Activated CD8-positive, alpha-beta memory T cell treated with anti-CD3 and anti-CD28 coated beads, Interleukin-2, amount 10 ng/mL, durations not matched to agents 7 days and 5 days (primary cell): ENCODE measurements around the gene ZNF764. TPM values are rescaled to one million over a fixed set of nuclear protein-coding genes. Genes with fewer than 3 reads are reported as not detected.

Experiments
- ATAC-seq: fragments of 150-1000 bp; cut with Tn5 transposase; one replicate; pipeline ENCODE4 v1.10.0; 2021; ENCODE audit warnings: moderate library complexity
- CTCF ChIA-PET: fragments of 350-600 bp; sonication (Branson Sonifier 250); formaldehyde crosslinking; loops from one replicate; lab custom pipeline; 2021; ENCODE audit warnings: antibody characterized with exemption; lab: Charles Lee
- DNase-seq: peaks from one replicate; pipeline ENCODE4 v3.0.0-alpha.2; 2020
- H3K27ac Mint-ChIP-seq: one replicate; pipeline ENCODE4 v1.8.0; 2021; ENCODE audit warnings: mild to moderate bottlenecking, mixed read lengths
- H3K27me3 Mint-ChIP-seq: one replicate; pipeline ENCODE4 v1.8.0; 2021; ENCODE audit warnings: mixed read lengths
- H3K36me3 Mint-ChIP-seq: one replicate; pipeline ENCODE4 v1.8.0; 2021; ENCODE audit warnings: mild to moderate bottlenecking, mixed read lengths
- H3K4me1 Mint-ChIP-seq: one replicate; pipeline ENCODE4 v1.8.0; 2021; ENCODE audit warnings: mixed read lengths
- H3K4me3 Mint-ChIP-seq: one replicate; pipeline ENCODE4 v1.8.0; 2021; ENCODE audit warnings: mild to moderate bottlenecking, moderate library complexity, mixed read lengths
- H3K9me3 Mint-ChIP-seq: one replicate; pipeline ENCODE4 v1.8.0; 2022; ENCODE audit warnings: low read depth, mixed read lengths
- total RNA-seq, 2 experiments: library from RNA; stranded (reverse); gene quantifications; one replicate each; pipeline ENCODE4 v1.2.3, GENCODE V29; 2021

Gene ZNF764
- total RNA-seq, 2 experiments from 2014 or later, result 14.0 to 15.6 TPM

GRCh38 chr16:30588651-30589050 lies 30.5 kb upstream of the ZNF764 start:
- Mint-ChIP-seq H3K9me3 (no peaks in the 10 kb centered on the region), H3K27ac (no peak overlapping the region), H3K4me3 (no peak overlapping the region), H3K4me1 (peaks cover 29% of the 10 kb centered on the region), H3K36me3 (peaks cover 21% of the 10 kb centered on the region), H3K27me3 (no peaks in the 10 kb centered on the region)
- ATAC-seq, result no peak
- CTCF ChIA-PET, result interaction anchor here (0.8 to 4.2 kb wide), 2 partner anchors 10 to 62 kb away, joined by 3 to 31 read pairs; partner anchors contain the start of gene PRR14
- no peak for DNase-seq

GRCh38 chr16:30585400-30586191 lies 27.4 kb upstream of the ZNF764 start, which contains the start of gene ZNF785:
Gene ZNF785, minus strand, starts transcription at chr16:30585697. Its CDS starts 86 bp downstream, at chr16:30585611.
- H3K27me3 Mint-ChIP-seq, result no peaks in the 10 kb centered on the region

GRCh38 chr16:30585022-30585399 lies 26.8 kb upstream of the ZNF764 start:
- Mint-ChIP-seq H3K27ac (peak overlapping the region; percentile 92), H3K27me3 (no peaks in the 10 kb centered on the region), H3K36me3 (peaks cover 35% of the 10 kb centered on the region), H3K4me1 (peaks cover 44% of the 10 kb centered on the region), H3K9me3 (no peaks in the 10 kb centered on the region), H3K4me3 (peak overlapping the region; percentile 83)
- DNase-seq (no peak), ATAC-seq (peak; percentile 22)
- CTCF ChIA-PET, result interaction anchor here (0.7 to 2.4 kb wide), 14 partner anchors 10 to 493 kb away, joined by 3 to 14 read pairs (median 6); partner anchors contain the start of genes PRR14, TBX6, ZNF688 and ZNF747

More at GRCh38 chr16:30585400-30586191, 27.4 kb upstream of the ZNF764 start, which contains the start of gene ZNF785:
- H3K36me3 Mint-ChIP-seq, result peaks cover 35% of the 10 kb centered on the region
- peak within 1 kb of the TSS; percentile 83 for H3K4me3 Mint-ChIP-seq
- CTCF ChIA-PET, result interaction anchor here (0.7 to 4.2 kb wide), 17 partner anchors 13 to 494 kb away, joined by 3 to 31 read pairs (median 5); partner anchors contain the start of genes DCTPP1, TBX6, ZNF688 and ZNF747
- H3K27ac Mint-ChIP-seq, result peak within 1 kb of the TSS; percentile 92
- peak; percentile 98 for ATAC-seq
- H3K4me1 Mint-ChIP-seq, result peaks cover 44% of the 10 kb centered on the region
- H3K9me3 Mint-ChIP-seq, result no peaks in the 10 kb centered on the region
- DNase-seq, result peak; percentile 97

- CTCF ChIA-PET, result interaction anchor here (0.7 kb wide), 1 partner anchor 133 kb away, joined by 3 read pairs; no protein-coding TSS in a partner anchor
- H3K4me3 Mint-ChIP-seq, result no peak overlapping the region
- no peaks in the 10 kb centered on the region for H3K27me3 Mint-ChIP-seq
- DNase-seq (no peak), ATAC-seq (no peak)
- peaks cover 41% of the 10 kb centered on the region for H3K4me1 Mint-ChIP-seq
- peaks cover 34% of the 10 kb centered on the region for H3K36me3 Mint-ChIP-seq
- no peaks in the 10 kb centered on the region for H3K9me3 Mint-ChIP-seq
- no peak overlapping the region for H3K27ac Mint-ChIP-seq
These were observed 24.6 kb upstream of the ZNF764 start for GRCh38 chr16:30582611-30583340.

- CTCF ChIA-PET, result interaction anchor here (1.4 kb wide), 1 partner anchor 47 kb away, joined by 3 read pairs; no protein-coding TSS in a partner anchor
- ATAC-seq, result no peak
These were observed 23.3 kb upstream of the ZNF764 start for GRCh38 chr16:30581457-30581856.

GRCh38 chr16:30574678-30575077 lies 16.5 kb upstream of the ZNF764 start:
- Mint-ChIP-seq H3K27ac (no peak overlapping the region), H3K36me3 (peaks cover 16% of the 10 kb centered on the region), H3K4me1 (peaks cover 30% of the 10 kb centered on the region), H3K27me3 (no peaks in the 10 kb centered on the region), H3K9me3 (no peaks in the 10 kb centered on the region), H3K4me3 (peak overlapping the region; percentile 3)
- no peak for ATAC-seq
- CTCF ChIA-PET, result interaction anchor here (0.8 to 1.2 kb wide), 2 partner anchors 10 to 39 kb away, joined by 3 read pairs; no protein-coding TSS in a partner anchor
- no peak for DNase-seq

More at GRCh38 chr16:30581457-30581856, 23.3 kb upstream of the ZNF764 start:
- H3K4me1 Mint-ChIP-seq, result peaks cover 31% of the 10 kb centered on the region
- H3K27ac Mint-ChIP-seq, result no peak overlapping the region
- peaks cover 27% of the 10 kb centered on the region for H3K36me3 Mint-ChIP-seq
- H3K27me3 Mint-ChIP-seq, result no peaks in the 10 kb centered on the region
- DNase-seq, result no peak
- H3K4me3 Mint-ChIP-seq, result no peak overlapping the region
- H3K9me3 Mint-ChIP-seq, result no peaks in the 10 kb centered on the region

- H3K36me3 Mint-ChIP-seq, result peaks cover 9% of the 10 kb centered on the region
These were observed 13.5 kb upstream of the ZNF764 start, which contains the start of gene ZNF688 for GRCh38 chr16:30571445-30572322. Gene ZNF688, minus strand, starts transcription at chr16:30571714. Its CDS starts 85 bp downstream, at chr16:30571629.

GRCh38 chr16:30570636-30571444 lies 12.7 kb upstream of the ZNF764 start:
- peaks cover 7% of the 10 kb centered on the region for H3K36me3 Mint-ChIP-seq
- CTCF ChIA-PET, result interaction anchor here (1.3 to 3.3 kb wide), 7 partner anchors 13 to 503 kb away, joined by 3 to 26 read pairs (median 14); partner anchors contain the start of genes DCTPP1, TBX6, ZNF668 and ZNF764

More at GRCh38 chr16:30571445-30572322, 13.5 kb upstream of the ZNF764 start, which contains the start of gene ZNF688:
- CTCF ChIA-PET, result interaction anchor here (0.9 to 3.3 kb wide), 16 partner anchors 14 to 502 kb away, joined by 3 to 26 read pairs (median 5); partner anchors contain the start of genes DCTPP1, PRR14, TBX6 and ZNF668
- ATAC-seq, result peak; percentile 86
- H3K27ac Mint-ChIP-seq, result peak within 1 kb of the TSS; percentile 94
- DNase-seq, result peak; percentile 98
- H3K27me3 Mint-ChIP-seq, result no peaks in the 10 kb centered on the region
- peak within 1 kb of the TSS; percentile 99 for H3K4me3 Mint-ChIP-seq
- peaks cover 53% of the 10 kb centered on the region for H3K4me1 Mint-ChIP-seq
- no peaks in the 10 kb centered on the region for H3K9me3 Mint-ChIP-seq

GRCh38 chr16:30569746-30570635 lies 11.8 kb upstream of the ZNF764 start:
- H3K27me3 Mint-ChIP-seq, result no peaks in the 10 kb centered on the region
- H3K27ac Mint-ChIP-seq, result peak overlapping the region; percentile 70
- H3K9me3 Mint-ChIP-seq, result no peaks in the 10 kb centered on the region
- no peak for DNase-seq
- H3K36me3 Mint-ChIP-seq, result peaks cover 7% of the 10 kb centered on the region
- ATAC-seq, result no peak
- H3K4me3 Mint-ChIP-seq, result peak overlapping the region; percentile 99
- CTCF ChIA-PET, result interaction anchor here (2.4 to 3.3 kb wide), 4 partner anchors 12 to 140 kb away, joined by 11 to 26 read pairs (median 16); partner anchors contain the start of genes DCTPP1, ZNF764 and ZNF785
- H3K4me1 Mint-ChIP-seq, result peaks cover 46% of the 10 kb centered on the region

More at GRCh38 chr16:30570636-30571444, 12.7 kb upstream of the ZNF764 start:
- Mint-ChIP-seq H3K9me3 (no peaks in the 10 kb centered on the region), H3K27me3 (no peaks in the 10 kb centered on the region), H3K27ac (peak overlapping the region; percentile 89), H3K4me1 (peaks cover 54% of the 10 kb centered on the region), H3K4me3 (peak overlapping the region; percentile 99)
- DNase-seq, result no peak
- ATAC-seq, result no peak

- CTCF ChIA-PET, result interaction anchor here (0.9 to 3.9 kb wide), 3 partner anchors 12 to 90 kb away, joined by 3 to 19 read pairs (median 5); partner anchors contain the start of gene ZNF764
- Mint-ChIP-seq H3K27ac (peak overlapping the region; percentile 67), H3K4me3 (no peak overlapping the region), H3K27me3 (no peaks in the 10 kb centered on the region), H3K4me1 (peaks cover 41% of the 10 kb centered on the region), H3K9me3 (no peaks in the 10 kb centered on the region), H3K36me3 (peaks cover 3% of the 10 kb centered on the region)
- no peak for ATAC-seq
- DNase-seq, result no peak
These were observed 11.1 kb upstream of the ZNF764 start for GRCh38 chr16:30569281-30569680.
